Measurements from ENCODE around the gene LUZP2. TPM values are rescaled to one million over a fixed set of nuclear protein-coding genes. Genes with fewer than 3 reads are reported as not detected.

Gene LUZP2
- polyA plus RNA-seq, 1 donor from 2014 or later, result 15.5 TPM

DNA sequence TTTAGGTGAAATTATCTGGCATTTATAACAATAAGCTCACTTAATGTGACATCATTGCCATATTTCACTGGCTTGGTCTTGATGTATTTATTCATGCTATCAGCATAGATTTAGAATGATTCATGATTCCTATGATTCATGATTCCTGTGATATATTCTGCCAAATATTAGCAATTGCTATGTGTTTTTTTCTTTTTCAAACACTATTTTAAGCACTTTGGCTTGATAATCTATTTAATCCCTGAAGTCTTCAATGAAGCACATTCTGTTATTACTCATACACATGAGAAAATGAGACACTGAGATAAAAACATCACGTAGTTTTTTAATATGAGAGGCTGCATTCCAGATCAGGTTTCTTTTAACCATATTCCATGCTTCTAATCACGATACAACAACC is 78.5 kb downstream of the LUZP2 start:
- H3F3A ChIP-seq (ENCODE audit: insufficient read depth, low read length, poor library complexity, severe bottlenecking), result no peaks in the 10 kb centered on the region
- H2AFZ ChIP-seq (ENCODE audit: low read depth, low read length), result no peak overlapping the region
- no peaks in the 10 kb centered on the region for H4K20me1 ChIP-seq (ENCODE audit: insufficient read depth)
- no peak overlapping the region for H3K4me2 ChIP-seq (ENCODE audit: low read length)
- H3K36me3 ChIP-seq (ENCODE audit: insufficient read depth, low read length), result no peaks in the 10 kb centered on the region
- no peak overlapping the region for H3K9ac ChIP-seq (ENCODE audit: low read length)
- TF ChIP-seq TAF1 (IDR thresholded peaks at IDR 0.05; ENCODE audit: low read depth), result no peak
- no peak for TF ChIP-seq RAD21 (conservative IDR thresholded peaks at IDR 0.05)
- TF ChIP-seq, protein P1, sequence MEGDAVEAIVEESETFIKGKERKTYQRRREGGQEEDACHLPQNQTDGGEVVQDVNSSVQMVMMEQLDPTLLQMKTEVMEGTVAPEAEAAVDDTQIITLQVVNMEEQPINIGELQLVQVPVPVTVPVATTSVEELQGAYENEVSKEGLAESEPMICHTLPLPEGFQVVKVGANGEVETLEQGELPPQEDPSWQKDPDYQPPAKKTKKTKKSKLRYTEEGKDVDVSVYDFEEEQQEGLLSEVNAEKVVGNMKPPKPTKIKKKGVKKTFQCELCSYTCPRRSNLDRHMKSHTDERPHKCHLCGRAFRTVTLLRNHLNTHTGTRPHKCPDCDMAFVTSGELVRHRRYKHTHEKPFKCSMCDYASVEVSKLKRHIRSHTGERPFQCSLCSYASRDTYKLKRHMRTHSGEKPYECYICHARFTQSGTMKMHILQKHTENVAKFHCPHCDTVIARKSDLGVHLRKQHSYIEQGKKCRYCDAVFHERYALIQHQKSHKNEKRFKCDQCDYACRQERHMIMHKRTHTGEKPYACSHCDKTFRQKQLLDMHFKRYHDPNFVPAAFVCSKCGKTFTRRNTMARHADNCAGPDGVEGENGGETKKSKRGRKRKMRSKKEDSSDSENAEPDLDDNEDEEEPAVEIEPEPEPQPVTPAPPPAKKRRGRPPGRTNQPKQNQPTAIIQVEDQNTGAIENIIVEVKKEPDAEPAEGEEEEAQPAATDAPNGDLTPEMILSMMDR (IDR thresholded peaks at IDR 0.05; ENCODE audit: poor library complexity, severe bottlenecking), result no peak
- TF ChIP-seq, protein P2, sequence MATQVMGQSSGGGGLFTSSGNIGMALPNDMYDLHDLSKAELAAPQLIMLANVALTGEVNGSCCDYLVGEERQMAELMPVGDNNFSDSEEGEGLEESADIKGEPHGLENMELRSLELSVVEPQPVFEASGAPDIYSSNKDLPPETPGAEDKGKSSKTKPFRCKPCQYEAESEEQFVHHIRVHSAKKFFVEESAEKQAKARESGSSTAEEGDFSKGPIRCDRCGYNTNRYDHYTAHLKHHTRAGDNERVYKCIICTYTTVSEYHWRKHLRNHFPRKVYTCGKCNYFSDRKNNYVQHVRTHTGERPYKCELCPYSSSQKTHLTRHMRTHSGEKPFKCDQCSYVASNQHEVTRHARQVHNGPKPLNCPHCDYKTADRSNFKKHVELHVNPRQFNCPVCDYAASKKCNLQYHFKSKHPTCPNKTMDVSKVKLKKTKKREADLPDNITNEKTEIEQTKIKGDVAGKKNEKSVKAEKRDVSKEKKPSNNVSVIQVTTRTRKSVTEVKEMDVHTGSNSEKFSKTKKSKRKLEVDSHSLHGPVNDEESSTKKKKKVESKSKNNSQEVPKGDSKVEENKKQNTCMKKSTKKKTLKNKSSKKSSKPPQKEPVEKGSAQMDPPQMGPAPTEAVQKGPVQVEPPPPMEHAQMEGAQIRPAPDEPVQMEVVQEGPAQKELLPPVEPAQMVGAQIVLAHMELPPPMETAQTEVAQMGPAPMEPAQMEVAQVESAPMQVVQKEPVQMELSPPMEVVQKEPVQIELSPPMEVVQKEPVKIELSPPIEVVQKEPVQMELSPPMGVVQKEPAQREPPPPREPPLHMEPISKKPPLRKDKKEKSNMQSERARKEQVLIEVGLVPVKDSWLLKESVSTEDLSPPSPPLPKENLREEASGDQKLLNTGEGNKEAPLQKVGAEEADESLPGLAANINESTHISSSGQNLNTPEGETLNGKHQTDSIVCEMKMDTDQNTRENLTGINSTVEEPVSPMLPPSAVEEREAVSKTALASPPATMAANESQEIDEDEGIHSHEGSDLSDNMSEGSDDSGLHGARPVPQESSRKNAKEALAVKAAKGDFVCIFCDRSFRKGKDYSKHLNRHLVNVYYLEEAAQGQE (IDR thresholded peaks at IDR 0.05; ENCODE audit: borderline replicate concordance), result no peak
- no peak for TF ChIP-seq SMC3 (conservative IDR thresholded peaks at IDR 0.05; ENCODE audit: poor library complexity)
- no peak for TF ChIP-seq MXI1 (conservative IDR thresholded peaks at IDR 0.05; ENCODE audit: poor library complexity, severe bottlenecking)
- no peak for TF ChIP-seq EP300 (conservative IDR thresholded peaks at IDR 0.05; ENCODE audit: poor library complexity, severe bottlenecking)
- TF ChIP-seq EZH2 (IDR thresholded peaks at IDR 0.05; ENCODE audit: borderline replicate concordance, insufficient read depth, low read length, poor library complexity, severe bottlenecking), result no peak
- TF ChIP-seq POLR2AphosphoS5 (IDR thresholded peaks at IDR 0.05), result no peak
- H3K9me3 ChIP-seq (ENCODE audit: low read length), result no peaks in the 10 kb centered on the region
- no peaks in the 10 kb centered on the region for H3K9me2 ChIP-seq (ENCODE audit: insufficient read depth, low read length)
- no peak overlapping the region for H3K4me3 ChIP-seq (ENCODE audit: low read length)
- no peaks in the 10 kb centered on the region for H3K27me3 ChIP-seq (ENCODE audit: insufficient read depth, low read depth, low read length)
- H3K79me2 ChIP-seq (replicated peaks; ENCODE audit: insufficient read depth, low read length), result no peaks in the 10 kb centered on the region
- no peak overlapping the region for H3K27ac ChIP-seq (ENCODE audit: low read length)

DNA sequence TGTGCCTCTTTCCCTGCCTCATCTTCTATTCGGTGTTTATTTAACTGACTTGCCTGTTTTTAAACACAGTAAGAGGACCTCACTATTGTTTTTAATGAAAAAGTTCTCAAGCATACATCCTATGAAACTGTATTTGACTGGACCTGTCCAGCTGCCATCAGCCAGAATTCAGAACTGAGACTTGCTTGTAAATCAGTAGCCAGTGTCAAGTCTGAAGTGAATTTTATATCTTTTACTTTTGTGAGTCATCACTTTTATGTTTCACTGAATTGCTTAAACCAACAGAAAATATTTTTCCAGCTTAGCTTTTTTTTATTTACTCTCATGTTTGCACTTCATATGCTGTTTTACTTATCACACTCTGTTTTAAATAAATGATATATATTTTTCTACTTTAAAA is 88.3 kb downstream of the LUZP2 start:
- Histone ChIP-seq H3K9me3 (ENCODE audit: low read length) (no peaks in the 10 kb centered on the region), H3K4me3 (ENCODE audit: low read length) (no peak overlapping the region), H3K4me2 (ENCODE audit: low read length) (no peak overlapping the region), H3K79me2 (replicated peaks; ENCODE audit: insufficient read depth, low read length) (no peaks in the 10 kb centered on the region), H4K20me1 (ENCODE audit: insufficient read depth) (no peaks in the 10 kb centered on the region), H3K9ac (ENCODE audit: low read length) (no peak overlapping the region), H2AFZ (ENCODE audit: low read depth, low read length) (no peak overlapping the region), H3F3A (ENCODE audit: insufficient read depth, low read length, poor library complexity, severe bottlenecking) (no peaks in the 10 kb centered on the region), H3K27me3 (ENCODE audit: insufficient read depth, low read depth, low read length) (no peaks in the 10 kb centered on the region), H3K27ac (ENCODE audit: low read length) (no peak overlapping the region), H3K36me3 (ENCODE audit: insufficient read depth, low read length) (no peaks in the 10 kb centered on the region), H3K9me2 (ENCODE audit: insufficient read depth, low read length) (no peaks in the 10 kb centered on the region)
- TF ChIP-seq RAD21 (conservative IDR thresholded peaks at IDR 0.05) (no peak), TAF1 (IDR thresholded peaks at IDR 0.05; ENCODE audit: low read depth) (no peak), POLR2AphosphoS5 (IDR thresholded peaks at IDR 0.05) (no peak), EP300 (conservative IDR thresholded peaks at IDR 0.05; ENCODE audit: poor library complexity, severe bottlenecking) (no peak), SMC3 (conservative IDR thresholded peaks at IDR 0.05; ENCODE audit: poor library complexity) (no peak), MXI1 (conservative IDR thresholded peaks at IDR 0.05; ENCODE audit: poor library complexity, severe bottlenecking) (no peak), EZH2 (IDR thresholded peaks at IDR 0.05; ENCODE audit: borderline replicate concordance, insufficient read depth, low read length, poor library complexity, severe bottlenecking) (no peak)
- TF ChIP-seq, protein P1 (IDR thresholded peaks at IDR 0.05; ENCODE audit: poor library complexity, severe bottlenecking), result no peak
- TF ChIP-seq, protein P2 (IDR thresholded peaks at IDR 0.05; ENCODE audit: borderline replicate concordance), result no peak

Measured in neural cell (in vitro differentiated cells).